Smooth muscle cell (in vitro differentiated cells): ENCODE measurements around the gene UBE3B. TPM values are rescaled to one million over a fixed set of nuclear protein-coding genes. Genes with fewer than 3 reads are reported as not detected.

ENCODE experiments used
- DNase-seq: peaks from one replicate; lab custom pipeline; 2025; ENCODE audit not compliant: unreplicated experiment; lab: John Stamatoyannopoulos, UW
- H2AFZ ChIP-seq: fragments of 200-600 bp; sonication (generic); 2 replicates; pipeline ENCODE4 v1.6.0; 2016; ENCODE audit warnings: antibody characterized with exemption, low read depth, mild to moderate bottlenecking
- H3F3A ChIP-seq: fragments of 200-600 bp; sonication (generic); 2 replicates; pipeline ENCODE4 v1.6.0; 2017; ENCODE audit warnings: antibody characterized with exemption, low read depth
- H3K27ac ChIP-seq: fragments of 200-600 bp; sonication (generic); 2 replicates; pipeline ENCODE4 v1.5.1; 2016; ENCODE audit warnings: low read depth, mild to moderate bottlenecking
- H3K27me3 ChIP-seq: fragments of 200-600 bp; sonication (generic); 2 replicates; pipeline ENCODE4 v1.6.1; 2016; ENCODE audit warnings: low read depth, mild to moderate bottlenecking
- H3K36me3 ChIP-seq: fragments of 200-600 bp; sonication (generic); 2 replicates; pipeline ENCODE4 v1.5.1; 2016; ENCODE audit warnings: low read depth
- H3K4me1 ChIP-seq: fragments of 200-600 bp; sonication (generic); 2 replicates; pipeline ENCODE4 v1.5.1; 2016; ENCODE audit warnings: low read depth
- H3K4me2 ChIP-seq: fragments of 200-600 bp; sonication (generic); 2 replicates; pipeline ENCODE4 v1.6.0; 2016; ENCODE audit warnings: mild to moderate bottlenecking
- H3K4me3 ChIP-seq: fragments of 200-600 bp; sonication (generic); 2 replicates; pipeline ENCODE4 v1.5.1; 2016; ENCODE audit warnings: mild to moderate bottlenecking
- H3K79me2 ChIP-seq: fragments of 200-600 bp; sonication (generic); 2 replicates; pipeline ENCODE4 v1.6.0; 2016; ENCODE audit warnings: low read depth, mild to moderate bottlenecking
- H3K9ac ChIP-seq: fragments of 200-600 bp; sonication (generic); 2 replicates; pipeline ENCODE4 v1.6.0; 2016; ENCODE audit warnings: low read depth
- H3K9me3 ChIP-seq: fragments of 200-600 bp; sonication (generic); replicated peaks from 2 replicates; pipeline ENCODE4 v1.5.1; 2016; ENCODE audit warnings: low read depth
- H4K20me1 ChIP-seq: fragments of 200-600 bp; sonication (generic); 2 replicates; pipeline ENCODE4 v1.6.0; 2016; ENCODE audit warnings: low read depth
- WGBS: methylation state at CpG from one replicate; pipeline ENCODE4 v1.1.7; 2016; ENCODE audit warnings: low lambda C conversion rate; 5-methylcytosine and 5-hydroxymethylcytosine counted together
- polyA plus RNA-seq: library from polyadenylated mRNA; unstranded; fragments of >200 nt; fragmentation: Nextera tagmentation; extraction: Ambion mirVana; gene quantifications from 2 replicates; pipeline ENCODE4 v1.2.1, GENCODE V29; 2016
- total RNA-seq: library from RNA; depleted of rRNA; stranded (reverse); fragments of >200 nt; gene quantifications from 2 replicates; pipeline ENCODE4 v1.2.3, GENCODE V29; 2014
- TF ChIP-seq, protein P1 (sequence below): fragments of 200-600 bp; sonication (generic); IDR thresholded peaks from 2 replicates; pipeline ENCODE4 v1.5.1; 2017; ENCODE audit warnings: borderline replicate concordance, mild to moderate bottlenecking, antibody characterized with exemption; ENCODE audit not compliant: insufficient read depth, poor library complexity, severe bottlenecking

UBE3B gene
- total and polyA plus RNA-seq, 2 experiments from 2014 or later, result 21.8 to 62.9 TPM

DNA sequence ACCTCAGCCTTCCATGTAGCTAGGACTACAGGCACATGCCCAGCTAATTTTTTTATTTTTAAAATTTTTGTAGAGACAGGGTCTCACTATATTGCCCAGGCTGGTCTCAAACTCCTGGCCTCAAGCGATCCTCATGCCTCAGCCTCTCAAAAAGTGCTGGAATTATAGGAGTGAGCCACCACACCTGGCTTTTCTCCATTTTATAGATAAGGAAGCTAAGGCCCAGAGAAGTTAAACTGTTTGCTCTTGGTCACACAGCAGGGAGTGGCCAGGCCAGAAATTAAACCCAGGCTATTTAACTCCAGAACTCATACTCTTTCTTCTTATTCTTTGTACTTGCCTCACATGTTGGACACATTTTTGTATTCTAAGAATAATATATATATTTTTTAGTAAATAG, 16.5 kb downstream of the UBE3B start:
- no peaks in the 10 kb centered on the region for H3K4me1 ChIP-seq
- H3K4me3 ChIP-seq, result no peak overlapping the region
- H3K79me2 ChIP-seq, result no peaks in the 10 kb centered on the region
- H3K4me2 ChIP-seq, result no peak overlapping the region
- 100% methylated on average over 1 of the region's 1 CpG for WGBS
- H3K36me3 ChIP-seq, result peaks cover 19% of the 10 kb centered on the region
- H3K9me3 ChIP-seq, result no peaks in the 10 kb centered on the region
- H3K27me3 ChIP-seq, result no peaks in the 10 kb centered on the region
- TF ChIP-seq, protein P1, sequence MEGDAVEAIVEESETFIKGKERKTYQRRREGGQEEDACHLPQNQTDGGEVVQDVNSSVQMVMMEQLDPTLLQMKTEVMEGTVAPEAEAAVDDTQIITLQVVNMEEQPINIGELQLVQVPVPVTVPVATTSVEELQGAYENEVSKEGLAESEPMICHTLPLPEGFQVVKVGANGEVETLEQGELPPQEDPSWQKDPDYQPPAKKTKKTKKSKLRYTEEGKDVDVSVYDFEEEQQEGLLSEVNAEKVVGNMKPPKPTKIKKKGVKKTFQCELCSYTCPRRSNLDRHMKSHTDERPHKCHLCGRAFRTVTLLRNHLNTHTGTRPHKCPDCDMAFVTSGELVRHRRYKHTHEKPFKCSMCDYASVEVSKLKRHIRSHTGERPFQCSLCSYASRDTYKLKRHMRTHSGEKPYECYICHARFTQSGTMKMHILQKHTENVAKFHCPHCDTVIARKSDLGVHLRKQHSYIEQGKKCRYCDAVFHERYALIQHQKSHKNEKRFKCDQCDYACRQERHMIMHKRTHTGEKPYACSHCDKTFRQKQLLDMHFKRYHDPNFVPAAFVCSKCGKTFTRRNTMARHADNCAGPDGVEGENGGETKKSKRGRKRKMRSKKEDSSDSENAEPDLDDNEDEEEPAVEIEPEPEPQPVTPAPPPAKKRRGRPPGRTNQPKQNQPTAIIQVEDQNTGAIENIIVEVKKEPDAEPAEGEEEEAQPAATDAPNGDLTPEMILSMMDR, result no peak
- no peaks in the 10 kb centered on the region for H3F3A ChIP-seq
- no peak for DNase-seq
- H4K20me1 ChIP-seq, result no peaks in the 10 kb centered on the region
- no peak overlapping the region for H3K27ac ChIP-seq
- H3K9ac ChIP-seq, result no peak overlapping the region
- H2AFZ ChIP-seq, result no peak overlapping the region

DNA sequence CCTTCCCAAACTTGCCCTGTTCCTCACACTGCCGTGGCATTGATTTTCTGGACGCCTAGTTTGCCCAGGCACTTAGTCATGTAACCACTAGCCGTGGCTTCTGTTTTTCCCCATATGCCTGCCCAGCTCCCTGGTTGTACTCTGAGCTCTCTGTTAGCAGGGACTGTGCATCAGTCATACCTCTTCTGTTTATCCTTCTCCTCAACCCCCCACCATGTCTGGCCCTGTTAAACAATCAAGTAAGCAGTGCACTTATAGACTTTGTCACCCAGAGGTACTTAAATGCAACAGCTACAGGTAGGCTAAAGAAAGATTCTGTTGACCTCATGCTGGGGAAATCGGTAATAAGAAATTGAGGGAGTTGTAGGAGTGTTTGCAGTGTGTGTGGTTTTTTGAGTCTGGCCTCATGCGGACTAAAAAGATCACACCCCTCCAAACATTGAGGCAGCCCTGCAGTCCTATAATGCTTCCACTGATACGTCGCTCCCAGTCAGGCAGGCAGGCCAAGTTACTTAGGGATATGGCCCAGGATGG, 17.0 kb downstream of the UBE3B start:
- H3K9ac ChIP-seq, result no peak overlapping the region
- peaks cover 19% of the 10 kb centered on the region for H3K36me3 ChIP-seq
- DNase-seq, result no peak
- TF ChIP-seq, protein P1, result no peak
- H4K20me1 ChIP-seq, result no peaks in the 10 kb centered on the region
- no peaks in the 10 kb centered on the region for H3F3A ChIP-seq
- no peaks in the 10 kb centered on the region for H3K4me1 ChIP-seq
- H3K4me2 ChIP-seq, result no peak overlapping the region
- H3K27ac ChIP-seq, result no peak overlapping the region
- WGBS, result 97% methylated on average over 7 of the region's 7 CpGs
- no peaks in the 10 kb centered on the region for H3K27me3 ChIP-seq
- no peak overlapping the region for H3K4me3 ChIP-seq
- no peaks in the 10 kb centered on the region for H3K79me2 ChIP-seq
- no peaks in the 10 kb centered on the region for H3K9me3 ChIP-seq
- no peak overlapping the region for H2AFZ ChIP-seq

DNA sequence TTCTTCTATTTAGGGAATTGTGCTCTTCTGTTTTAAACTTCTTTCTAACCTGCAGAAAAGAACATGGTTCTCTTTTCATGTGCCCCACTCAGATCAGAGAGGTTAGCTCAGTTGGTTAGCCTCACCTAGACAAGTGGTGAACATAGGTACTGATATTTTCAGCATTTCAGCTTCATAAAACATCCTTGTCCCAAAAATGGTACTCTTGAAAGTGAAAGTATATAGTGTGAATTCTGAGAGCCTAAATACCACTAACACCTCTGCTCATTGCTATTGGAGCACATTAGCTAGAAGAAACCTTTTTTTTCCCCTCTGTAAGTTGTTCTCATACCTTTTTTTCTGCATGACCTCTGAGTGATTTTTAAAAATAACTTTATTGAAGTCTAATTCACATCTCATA, 17.6 kb downstream of the UBE3B start:
- no peak overlapping the region for H3K9ac ChIP-seq
- no peak overlapping the region for H2AFZ ChIP-seq
- TF ChIP-seq, protein P1, result no peak
- no peaks in the 10 kb centered on the region for H3F3A ChIP-seq
- no peaks in the 10 kb centered on the region for H3K79me2 ChIP-seq
- H3K27ac ChIP-seq, result no peak overlapping the region
- no peaks in the 10 kb centered on the region for H3K4me1 ChIP-seq
- H3K4me2 ChIP-seq, result no peak overlapping the region
- H3K36me3 ChIP-seq, result peaks cover 14% of the 10 kb centered on the region
- no peaks in the 10 kb centered on the region for H3K27me3 ChIP-seq
- no peak overlapping the region for H3K4me3 ChIP-seq
- H3K9me3 ChIP-seq, result no peaks in the 10 kb centered on the region
- no peaks in the 10 kb centered on the region for H4K20me1 ChIP-seq
- DNase-seq, result no peak

DNA sequence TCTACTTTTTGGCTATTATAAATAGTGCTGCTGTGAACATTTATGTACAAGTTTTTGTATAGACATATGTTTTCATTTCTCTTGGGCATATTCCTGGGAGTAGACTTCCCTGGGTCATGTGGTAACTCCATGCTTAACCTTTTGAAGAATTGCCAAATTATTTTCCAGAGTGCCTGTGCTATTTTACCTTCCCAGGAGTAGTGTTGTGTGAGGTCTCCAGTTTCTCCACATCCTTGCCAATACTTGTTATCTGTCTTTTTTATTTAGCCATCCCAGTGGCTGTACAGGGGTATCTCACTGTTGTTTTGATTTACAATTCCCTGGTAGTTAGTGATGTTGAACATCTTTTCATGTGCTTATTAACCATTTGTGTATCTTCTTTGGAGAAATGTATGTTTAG, 18.9 kb downstream of the UBE3B start:
- no peaks in the 10 kb centered on the region for H4K20me1 ChIP-seq
- TF ChIP-seq, protein P1, result no peak
- no peak overlapping the region for H3K9ac ChIP-seq
- no peak overlapping the region for H3K4me2 ChIP-seq
- no peaks in the 10 kb centered on the region for H3K4me1 ChIP-seq
- H3K36me3 ChIP-seq, result peaks cover 10% of the 10 kb centered on the region
- H3K27me3 ChIP-seq, result no peaks in the 10 kb centered on the region
- H3K9me3 ChIP-seq, result no peaks in the 10 kb centered on the region
- no peak overlapping the region for H2AFZ ChIP-seq
- H3K79me2 ChIP-seq, result no peaks in the 10 kb centered on the region
- no peak overlapping the region for H3K4me3 ChIP-seq
- no peak for DNase-seq
- H3K27ac ChIP-seq, result peak overlapping the region; percentile 30
- H3F3A ChIP-seq, result no peaks in the 10 kb centered on the region
